Astrocyte (in vitro differentiated cells and primary cell): ENCODE results near the gene ATP10D.

Experiments used
- EZH2 ChIP-seq: IDR thresholded peaks from 2 replicates; pipeline ENCODE4 v1.6.1; 2012; ENCODE audit warnings: mild to moderate bottlenecking, low read length, inconsistent platforms; ENCODE audit not compliant: insufficient read depth
- TF ChIP-seq, protein P1 (sequence below): IDR thresholded peaks from 2 replicates; pipeline ENCODE4 v1.5.1; 2011; ENCODE audit warnings: low read depth, mild to moderate bottlenecking, inconsistent platforms, low read length, moderate library complexity; ENCODE audit not compliant: insufficient read depth

DNA sequence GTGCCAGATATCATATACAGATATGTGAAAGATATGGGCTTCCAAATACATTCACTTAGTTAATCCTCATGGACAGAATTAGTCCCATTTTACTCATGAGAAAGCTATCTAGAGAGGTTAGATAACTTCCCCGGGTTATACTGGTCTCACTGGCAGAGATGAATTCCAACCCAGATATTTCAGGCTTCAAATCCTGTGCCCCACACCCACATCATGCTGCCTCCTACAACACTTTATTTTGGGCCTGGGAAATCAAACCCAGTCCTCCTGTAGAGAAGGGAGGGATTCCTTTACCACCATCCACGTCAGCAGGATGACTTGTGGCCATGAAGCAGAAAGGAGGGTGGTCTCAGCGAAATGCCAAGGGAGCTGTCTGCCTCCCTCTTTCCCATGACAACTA, 113.8 kb downstream of the ATP10D start:
- TF ChIP-seq, protein P1, sequence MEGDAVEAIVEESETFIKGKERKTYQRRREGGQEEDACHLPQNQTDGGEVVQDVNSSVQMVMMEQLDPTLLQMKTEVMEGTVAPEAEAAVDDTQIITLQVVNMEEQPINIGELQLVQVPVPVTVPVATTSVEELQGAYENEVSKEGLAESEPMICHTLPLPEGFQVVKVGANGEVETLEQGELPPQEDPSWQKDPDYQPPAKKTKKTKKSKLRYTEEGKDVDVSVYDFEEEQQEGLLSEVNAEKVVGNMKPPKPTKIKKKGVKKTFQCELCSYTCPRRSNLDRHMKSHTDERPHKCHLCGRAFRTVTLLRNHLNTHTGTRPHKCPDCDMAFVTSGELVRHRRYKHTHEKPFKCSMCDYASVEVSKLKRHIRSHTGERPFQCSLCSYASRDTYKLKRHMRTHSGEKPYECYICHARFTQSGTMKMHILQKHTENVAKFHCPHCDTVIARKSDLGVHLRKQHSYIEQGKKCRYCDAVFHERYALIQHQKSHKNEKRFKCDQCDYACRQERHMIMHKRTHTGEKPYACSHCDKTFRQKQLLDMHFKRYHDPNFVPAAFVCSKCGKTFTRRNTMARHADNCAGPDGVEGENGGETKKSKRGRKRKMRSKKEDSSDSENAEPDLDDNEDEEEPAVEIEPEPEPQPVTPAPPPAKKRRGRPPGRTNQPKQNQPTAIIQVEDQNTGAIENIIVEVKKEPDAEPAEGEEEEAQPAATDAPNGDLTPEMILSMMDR: no peak
- no peak for TF ChIP-seq EZH2
